ENCODE measurements around the gene INHBE. TPM values are rescaled to one million over a fixed set of nuclear protein-coding genes. Genes with fewer than 3 reads are reported as not detected.

The INHBE gene
- total and polyA plus RNA-seq, 2 experiments from 2014 or later: 5.6 to 29.0 TPM

DNA sequence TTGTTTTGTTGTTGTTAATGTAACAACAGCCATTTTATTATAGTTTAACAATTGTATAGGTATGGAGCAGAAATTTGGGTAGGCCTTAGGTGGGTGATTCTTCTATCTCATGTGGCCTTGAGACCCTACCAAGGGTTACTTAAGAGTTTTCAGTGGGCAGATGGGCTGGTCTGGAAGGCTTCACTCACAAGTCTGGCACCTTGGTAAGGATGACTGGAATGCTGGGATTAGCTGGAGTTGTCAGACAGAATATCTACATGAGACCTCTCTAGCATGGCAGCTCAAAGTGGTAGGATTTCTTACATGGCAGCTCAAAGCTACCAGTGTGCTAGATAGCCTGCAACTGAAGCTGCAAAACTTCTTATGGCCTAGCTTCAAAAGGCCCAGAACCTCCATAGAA, 30.6 kb downstream of the INHBE start:
- Mint-ChIP-seq H3K36me3 (ENCODE audit: low read depth) (peaks cover 30% of the 10 kb centered on the region), H3K4me3 (no peak overlapping the region), H3K27me3 (ENCODE audit: insufficient read depth, low read depth, poor library complexity) (peaks cover 15% of the 10 kb centered on the region), H3K9me3 (no peaks in the 10 kb centered on the region), H3K4me1 (peaks cover 28% of the 10 kb centered on the region), H3K27ac (no peak overlapping the region)
- H3F3A ChIP-seq (replicated peaks; ENCODE audit: low read depth): peaks cover 22% of the 10 kb centered on the region
- no peak overlapping the region for H3K4me3 ChIP-seq
- ATAC-seq (no peak), DNase-seq (ENCODE audit: low spot score) (no peak)
- H3K79me2 ChIP-seq (replicated peaks; ENCODE audit: insufficient read depth): peaks cover 28% of the 10 kb centered on the region
- no peak overlapping the region for H2AFZ ChIP-seq
- TF ChIP-seq ZNF331 (CRISPR knock-in tag; IDR thresholded peaks at IDR 0.05; ENCODE audit: low read depth): no peak
- no peak for TF ChIP-seq EZH2 (IDR thresholded peaks at IDR 0.05; ENCODE audit: low read depth, unreplicated experiment)
- TF ChIP-seq, protein P1, sequence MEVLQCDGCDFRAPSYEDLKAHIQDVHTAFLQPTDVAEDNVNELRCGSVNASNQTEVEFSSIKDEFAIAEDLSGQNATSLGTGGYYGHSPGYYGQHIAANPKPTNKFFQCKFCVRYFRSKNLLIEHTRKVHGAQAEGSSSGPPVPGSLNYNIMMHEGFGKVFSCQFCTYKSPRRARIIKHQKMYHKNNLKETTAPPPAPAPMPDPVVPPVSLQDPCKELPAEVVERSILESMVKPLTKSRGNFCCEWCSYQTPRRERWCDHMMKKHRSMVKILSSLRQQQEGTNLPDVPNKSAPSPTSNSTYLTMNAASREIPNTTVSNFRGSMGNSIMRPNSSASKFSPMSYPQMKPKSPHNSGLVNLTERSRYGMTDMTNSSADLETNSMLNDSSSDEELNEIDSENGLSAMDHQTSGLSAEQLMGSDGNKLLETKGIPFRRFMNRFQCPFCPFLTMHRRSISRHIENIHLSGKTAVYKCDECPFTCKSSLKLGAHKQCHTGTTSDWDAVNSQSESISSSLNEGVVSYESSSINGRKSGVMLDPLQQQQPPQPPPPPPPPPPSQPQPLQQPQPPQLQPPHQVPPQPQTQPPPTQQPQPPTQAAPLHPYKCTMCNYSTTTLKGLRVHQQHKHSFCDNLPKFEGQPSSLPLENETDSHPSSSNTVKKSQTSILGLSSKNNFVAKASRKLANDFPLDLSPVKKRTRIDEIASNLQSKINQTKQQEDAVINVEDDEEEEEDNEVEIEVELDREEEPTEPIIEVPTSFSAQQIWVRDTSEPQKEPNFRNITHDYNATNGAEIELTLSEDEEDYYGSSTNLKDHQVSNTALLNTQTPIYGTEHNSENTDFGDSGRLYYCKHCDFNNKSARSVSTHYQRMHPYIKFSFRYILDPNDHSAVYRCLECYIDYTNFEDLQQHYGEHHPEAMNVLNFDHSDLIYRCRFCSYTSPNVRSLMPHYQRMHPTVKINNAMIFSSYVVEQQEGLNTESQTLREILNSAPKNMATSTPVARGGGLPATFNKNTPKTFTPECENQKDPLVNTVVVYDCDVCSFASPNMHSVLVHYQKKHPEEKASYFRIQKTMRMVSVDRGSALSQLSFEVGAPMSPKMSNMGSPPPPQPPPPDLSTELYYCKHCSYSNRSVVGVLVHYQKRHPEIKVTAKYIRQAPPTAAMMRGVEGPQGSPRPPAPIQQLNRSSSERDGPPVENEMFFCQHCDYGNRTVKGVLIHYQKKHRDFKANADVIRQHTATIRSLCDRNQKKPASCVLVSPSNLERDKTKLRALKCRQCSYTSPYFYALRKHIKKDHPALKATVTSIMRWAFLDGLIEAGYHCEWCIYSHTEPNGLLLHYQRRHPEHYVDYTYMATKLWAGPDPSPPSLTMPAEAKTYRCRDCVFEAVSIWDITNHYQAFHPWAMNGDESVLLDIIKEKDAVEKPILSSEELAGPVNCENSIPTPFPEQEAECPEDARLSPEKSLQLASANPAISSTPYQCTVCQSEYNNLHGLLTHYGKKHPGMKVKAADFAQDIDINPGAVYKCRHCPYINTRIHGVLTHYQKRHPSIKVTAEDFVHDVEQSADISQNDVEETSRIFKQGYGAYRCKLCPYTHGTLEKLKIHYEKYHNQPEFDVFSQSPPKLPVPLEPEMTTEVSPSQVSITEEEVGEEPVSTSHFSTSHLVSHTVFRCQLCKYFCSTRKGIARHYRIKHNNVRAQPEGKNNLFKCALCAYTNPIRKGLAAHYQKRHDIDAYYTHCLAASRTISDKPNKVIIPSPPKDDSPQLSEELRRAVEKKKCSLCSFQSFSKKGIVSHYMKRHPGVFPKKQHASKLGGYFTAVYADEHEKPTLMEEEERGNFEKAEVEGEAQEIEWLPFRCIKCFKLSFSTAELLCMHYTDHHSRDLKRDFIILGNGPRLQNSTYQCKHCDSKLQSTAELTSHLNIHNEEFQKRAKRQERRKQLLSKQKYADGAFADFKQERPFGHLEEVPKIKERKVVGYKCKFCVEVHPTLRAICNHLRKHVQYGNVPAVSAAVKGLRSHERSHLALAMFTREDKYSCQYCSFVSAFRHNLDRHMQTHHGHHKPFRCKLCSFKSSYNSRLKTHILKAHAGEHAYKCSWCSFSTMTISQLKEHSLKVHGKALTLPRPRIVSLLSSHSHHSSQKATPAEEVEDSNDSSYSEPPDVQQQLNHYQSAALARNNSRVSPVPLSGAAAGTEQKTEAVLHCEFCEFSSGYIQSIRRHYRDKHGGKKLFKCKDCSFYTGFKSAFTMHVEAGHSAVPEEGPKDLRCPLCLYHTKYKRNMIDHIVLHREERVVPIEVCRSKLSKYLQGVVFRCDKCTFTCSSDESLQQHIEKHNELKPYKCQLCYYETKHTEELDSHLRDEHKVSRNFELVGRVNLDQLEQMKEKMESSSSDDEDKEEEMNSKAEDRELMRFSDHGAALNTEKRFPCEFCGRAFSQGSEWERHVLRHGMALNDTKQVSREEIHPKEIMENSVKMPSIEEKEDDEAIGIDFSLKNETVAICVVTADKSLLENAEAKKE (CRISPR knock-in tag; IDR thresholded peaks at IDR 0.05): no peak
- no peak for TF ChIP-seq STAT1 (IDR thresholded peaks at IDR 0.05; ENCODE audit: unreplicated experiment)
- TF ChIP-seq, protein P2, sequence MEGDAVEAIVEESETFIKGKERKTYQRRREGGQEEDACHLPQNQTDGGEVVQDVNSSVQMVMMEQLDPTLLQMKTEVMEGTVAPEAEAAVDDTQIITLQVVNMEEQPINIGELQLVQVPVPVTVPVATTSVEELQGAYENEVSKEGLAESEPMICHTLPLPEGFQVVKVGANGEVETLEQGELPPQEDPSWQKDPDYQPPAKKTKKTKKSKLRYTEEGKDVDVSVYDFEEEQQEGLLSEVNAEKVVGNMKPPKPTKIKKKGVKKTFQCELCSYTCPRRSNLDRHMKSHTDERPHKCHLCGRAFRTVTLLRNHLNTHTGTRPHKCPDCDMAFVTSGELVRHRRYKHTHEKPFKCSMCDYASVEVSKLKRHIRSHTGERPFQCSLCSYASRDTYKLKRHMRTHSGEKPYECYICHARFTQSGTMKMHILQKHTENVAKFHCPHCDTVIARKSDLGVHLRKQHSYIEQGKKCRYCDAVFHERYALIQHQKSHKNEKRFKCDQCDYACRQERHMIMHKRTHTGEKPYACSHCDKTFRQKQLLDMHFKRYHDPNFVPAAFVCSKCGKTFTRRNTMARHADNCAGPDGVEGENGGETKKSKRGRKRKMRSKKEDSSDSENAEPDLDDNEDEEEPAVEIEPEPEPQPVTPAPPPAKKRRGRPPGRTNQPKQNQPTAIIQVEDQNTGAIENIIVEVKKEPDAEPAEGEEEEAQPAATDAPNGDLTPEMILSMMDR (conservative IDR thresholded peaks at IDR 0.05; ENCODE audit: low read depth in 2 of 2): no peak
- no peak for TF ChIP-seq POLR2AphosphoS5 (IDR thresholded peaks at IDR 0.05; ENCODE audit: low read depth)
- TF ChIP-seq CREB1 (CRISPR knock-in tag; IDR thresholded peaks at IDR 0.05; ENCODE audit: low read depth): no peak
- TF ChIP-seq ZNF114 (CRISPR knock-in tag; IDR thresholded peaks at IDR 0.05): no peak
- no peak overlapping the region for H3K27ac ChIP-seq (ENCODE audit: low read depth)
- peaks cover 20% of the 10 kb centered on the region for H4K20me1 ChIP-seq (replicated peaks; ENCODE audit: insufficient read depth)
- peaks cover 13% of the 10 kb centered on the region for H3K4me1 ChIP-seq (ENCODE audit: insufficient read depth)
- H3K27me3 ChIP-seq (ENCODE audit: insufficient read depth): no peaks in the 10 kb centered on the region
- H3K9me2 ChIP-seq (ENCODE audit: insufficient read depth): no peaks in the 10 kb centered on the region
- H3K4me2 ChIP-seq: no peak overlapping the region
- peaks cover 20% of the 10 kb centered on the region for H3K36me3 ChIP-seq (ENCODE audit: insufficient read depth)
